K562 (cell line): ENCODE results near the gene B3GALT6. TPM values are rescaled to one million over a fixed set of nuclear protein-coding genes. Genes with fewer than 3 reads are reported as not detected.

Experiments
- ATAC-seq: fragments of 200-7000 bp; cut with Tn5 transposase; 3 replicates; pipeline ENCODE4 v1.9.1; 2020; ENCODE audit warnings: moderate library complexity
- BruUV-seq: library from RNA; stranded (reverse); fragments of 400-500 nt; replicated peaks from 2 replicates; lab custom pipeline; 2021; lab: Mats Ljungman, UMichigan
- CTCF ChIA-PET: fragments of 300-600 bp; formaldehyde crosslinking; extraction: SDS; loops from one replicate; lab custom pipeline; 2021; ENCODE audit warnings: low intra/inter-chr PET ratio; lab: Yijun Ruan, JAX
- POLR2A ChIA-PET: fragments of 300-600, 350-650 bp; sonication (Branson Sonifier 250); formaldehyde crosslinking; extraction: SDS; loops from one replicate; lab custom pipeline; 2021; ENCODE audit warnings: antibody characterized with exemption, inconsistent platforms; lab: Yijun Ruan, JAX
- DNase-seq, 4 experiments: peaks; one replicate each; pipeline versions ENCODE4 v3.0.0 to v3.0.0-alpha.2; 2011 to 2018; ENCODE audit warnings: low spot score in 3 of 4, mixed read lengths in 3 of 4; ENCODE audit errors: extremely low read depth in 1 of 4
- FAIRE-seq: peaks from 2 replicates; lab custom pipeline; 2011; peaks lifted over from hg19 to GRCh38; lab: Jason Lieb, UNC
- H2AFZ ChIP-seq: 2 replicates; pipeline ENCODE4 v1.6.0; 2011; ENCODE audit warnings: low read depth, low read length, control low read depth, inconsistent platforms
- H3K27ac ChIP-seq: fragments of 200-600 bp; 3 replicates; pipeline ENCODE4 v1.8.0; 2011; ENCODE audit warnings: low read depth, mild to moderate bottlenecking, control low read depth, inconsistent platforms, low read length, moderate library complexity, mixed read lengths; ENCODE audit errors: extremely low read depth
- H3K27me3 ChIP-seq, 2 experiments: fragments of 300-600 bp in 1 of 2; 2 replicates in 1 of 2; 3 replicates in 1 of 2; pipeline versions ENCODE4 v1.6.0 to v1.8.0; 2011; ENCODE audit warnings: inconsistent platforms in 2 of 2, low read length in 2 of 2, mild to moderate bottlenecking in 1 of 2, mixed read lengths in 1 of 2, moderate library complexity in 1 of 2; ENCODE audit not compliant: control insufficient read depth in 2 of 2, insufficient read depth in 2 of 2
- H3K36me3 ChIP-seq: fragments of 300-600 bp; 3 replicates; pipeline ENCODE4 v1.8.0; 2011; ENCODE audit warnings: mild to moderate bottlenecking, low read length, inconsistent platforms; ENCODE audit not compliant: control insufficient read depth, insufficient read depth
- H3K4me1 ChIP-seq, 2 experiments: fragments of 200-600 bp in 1 of 2; replicated peaks in 1 of 2; 2 replicates in 1 of 2; 3 replicates in 1 of 2; pipeline versions ENCODE4 v1.5.1 to v1.8.0; 2011; ENCODE audit warnings: inconsistent platforms in 2 of 2, low read length in 2 of 2, mild to moderate bottlenecking in 1 of 2, mixed read lengths in 1 of 2, moderate library complexity in 1 of 2; ENCODE audit not compliant: control insufficient read depth in 2 of 2, insufficient read depth in 2 of 2
- H3K4me2 ChIP-seq: 2 replicates; pipeline ENCODE4 v1.6.1; 2011; ENCODE audit warnings: low read length, control low read depth, inconsistent platforms, mixed read lengths; ENCODE audit not compliant: insufficient read depth
- H3K4me3 ChIP-seq: fragments of 200-600 bp; sonication (generic), shearing (Covaris generic); 2 replicates; pipeline ENCODE4 v1.5.1; 2016; ENCODE audit warnings: control low read depth, inconsistent platforms
- H3K79me2 ChIP-seq: fragments of 200-600 bp; 3 replicates; pipeline ENCODE4 v1.8.0; 2011; ENCODE audit warnings: low read length, inconsistent platforms; ENCODE audit not compliant: control insufficient read depth, insufficient read depth
- H3K9ac ChIP-seq, 2 experiments: 2 replicates each; pipeline versions ENCODE4 v1.6.0 to v1.6.1; 2011; ENCODE audit warnings: low read depth in 2 of 2, low read length in 2 of 2, control low read depth in 1 of 2, inconsistent platforms in 1 of 2, mild to moderate bottlenecking in 1 of 2, mixed read lengths in 1 of 2; ENCODE audit not compliant: insufficient read depth in 1 of 2
- H3K9me1 ChIP-seq: one replicate; pipeline ENCODE4 v1.6.0; 2011; ENCODE audit warnings: inconsistent platforms, mild to moderate bottlenecking, low read length, moderate library complexity; ENCODE audit not compliant: control insufficient read depth, insufficient read depth
- H3K9me3 ChIP-seq: replicated peaks from 2 replicates; pipeline ENCODE4 v1.5.1; 2011; ENCODE audit warnings: low read depth, low read length, inconsistent platforms; ENCODE audit not compliant: control insufficient read depth, insufficient read depth
- H4K20me1 ChIP-seq: replicated peaks from 2 replicates; pipeline ENCODE4 v1.6.1; 2011; ENCODE audit warnings: low read length, inconsistent platforms, mixed read lengths; ENCODE audit not compliant: control insufficient read depth, insufficient read depth
- FOXM1 ChIP-seq, 2 experiments: fragments of 450-650 bp in 1 of 2; sonication (generic) in 1 of 2; formaldehyde crosslinking in 1 of 2; IDR thresholded peaks; 2 replicates each; pipeline versions ENCODE4 v1.6.1 to v1.9.0; 2017 to 2022; ENCODE audit warnings: low read depth in 2 of 2, mild to moderate bottlenecking in 2 of 2, missing genetic modification reagents in 1 of 2, moderate library complexity in 1 of 2
- IRF1 ChIP-seq: sonication (generic); formaldehyde crosslinking; IDR thresholded peaks from 2 replicates; pipeline ENCODE4 v1.8.0; 2022; ENCODE audit warnings: missing genetic modification reagents, mild to moderate bottlenecking, borderline replicate concordance
- NR2C2 ChIP-seq, 2 experiments: fragments of 200-800 bp in 1 of 2; sonication (Bioruptor generic) in 1 of 2; sonication (generic) in 1 of 2; formaldehyde crosslinking in 1 of 2; IDR thresholded peaks; 2 replicates each; pipeline versions ENCODE4 v1.6.1 to v1.8.0; 2016 to 2022; ENCODE audit warnings: mild to moderate bottlenecking in 1 of 2, missing compliant biosample characterization in 1 of 2, missing genetic modification characterization in 1 of 2, missing genetic modification reagents in 1 of 2
- POLR2G ChIP-seq: fragments of 200-400 bp; formaldehyde crosslinking; IDR thresholded peaks from 2 replicates; pipeline ENCODE4 v1.6.1; 2017; ENCODE audit warnings: low read depth, mild to moderate bottlenecking, antibody characterized with exemption, low read length, moderate library complexity
- RBFOX2 ChIP-seq: fragments of 200-400 bp; formaldehyde crosslinking; IDR thresholded peaks from 2 replicates; pipeline ENCODE4 v1.6.1; 2017; ENCODE audit warnings: low read depth, mild to moderate bottlenecking, low read length, moderate library complexity
- SAFB2 ChIP-seq: fragments of 200-400 bp; formaldehyde crosslinking; IDR thresholded peaks from 2 replicates; pipeline ENCODE4 v1.6.1; 2018; ENCODE audit warnings: borderline replicate concordance, low read length, low read depth, moderate library complexity; ENCODE audit not compliant: severe bottlenecking
- ZKSCAN1 ChIP-seq: fragments of 150-350 bp; IDR thresholded peaks from 2 replicates; pipeline ENCODE4 v1.6.1; 2016; ENCODE audit warnings: low read depth, low read length
- WGBS: fragments of 100-300 bp; shearing (Covaris generic); methylation state at CpG from one replicate; pipeline ENCODE4 v1.1.6; 2016; ENCODE audit warnings: low coverage, mixed read lengths; ENCODE audit not compliant: insufficient coverage; ENCODE audit errors: missing lambda C conversion rate; 5-methylcytosine and 5-hydroxymethylcytosine counted together
- in situ Hi-C: fragments of 300-500 bp; cut with MboI; formaldehyde crosslinking; loops from 4 replicates; pipeline ENCODE4 v1.15.0; 2018; ENCODE audit warnings: inconsistent platforms, mixed read lengths
- intact Hi-C: fragments of 100-400 bp; cut with micrococcal nuclease; formaldehyde crosslinking; loops from 2 replicates; pipeline ENCODE4 v1.14.2; 2022
- polyA plus RNA-seq, 8 experiments: library from polyadenylated mRNA; depleted of rRNA in 4 of 8; stranded (reverse) in 5 of 8; unstranded in 3 of 8; fragments of >200 nt; fragmentation: Nextera tagmentation in 2 of 8; fragmentation: Illumina TruSeq in 1 of 8; extraction: Ambion mirVana in 2 of 8; extraction: Trizol in 1 of 8; gene quantifications; 2 replicates each; pipeline versions ENCODE4 v1.2.1 to v1.2.3, GENCODE V29; 2011 to 2014; ENCODE audit warnings: inconsistent platforms in 1 of 8, missing spikeins in 1 of 8
- total RNA-seq, 7 experiments: library from RNA; depleted of rRNA in 6 of 7; stranded (reverse); fragments of >200 nt in 6 of 7; fragmentation: Illumina TruSeq in 2 of 7; extraction: Trizol in 2 of 7; gene quantifications; 2 replicates each; pipeline versions ENCODE4 v1.2.1 to v1.2.3, GENCODE V29; 2011 to 2021; ENCODE audit warnings: low replicate concordance in 1 of 7

Gene B3GALT6
- total and polyA plus RNA-seq, 9 of the 15 experiments (the other 6 are each of a cell fraction or from before 2014, with no cell fraction given): 0.68 to 29.8 (median 9.9) TPM

- FAIRE-seq (no peak), ATAC-seq (no peak), DNase-seq (no peak)
- peak overlapping the region in 1 of 2 experiments; percentile 31; a peak in 1 of 4 replicates for H3K9ac ChIP-seq
- H4K20me1 ChIP-seq: peaks cover 9% of the 10 kb centered on the region; the same call in 1 of the 2 replicates
- in situ Hi-C loops: no loop called here
- H2AFZ ChIP-seq: no peak overlapping the region
- H3K27me3 ChIP-seq: no peaks in the 10 kb centered on the region
- H3K4me1 ChIP-seq: peaks cover 0 to 64% of the 10 kb centered on the region in 2 experiments; a peak in 3 of 5 replicates
- no TSS peak for BruUV-seq
- ChIA-PET CTCF (no interaction called here), POLR2A (interaction anchor here (0.6 to 1.8 kb wide), 2 partner anchors 12 to 81 kb away, joined by 3 to 4 read pairs; no protein-coding TSS in a partner anchor)
- intact Hi-C loops: no loop called here
- H3K79me2 ChIP-seq: peaks cover 63% of the 10 kb centered on the region
- H3K4me3 ChIP-seq: no peak overlapping the region
- peaks cover 96% of the 10 kb centered on the region; the same call in 2 of the 3 replicates for H3K36me3 ChIP-seq
- 97% methylated on average over 34 of the region's 34 CpGs for WGBS
- no peaks in the 10 kb centered on the region for H3K9me3 ChIP-seq
- no peak overlapping the region for H3K27ac ChIP-seq
- no peaks in the 10 kb centered on the region for H3K9me1 ChIP-seq
- H3K4me2 ChIP-seq: no peak overlapping the region
- peak; percentile 62 for TF ChIP-seq POLR2G
- no peak for TF ChIP-seq IRF1
- TF ChIP-seq ZKSCAN1: no peak
- TF ChIP-seq RBFOX2: peak; percentile 67
- TF ChIP-seq SAFB2: no peak
- TF ChIP-seq FOXM1 (IDR thresholded peaks at IDR 0.05; ENCODE audit: low read depth): no peak
- TF ChIP-seq FOXM1 (CRISPR knock-in tag; IDR thresholded peaks at IDR 0.05; ENCODE audit: low read depth): no peak
- no peak for TF ChIP-seq NR2C2 (CRISPR knock-in tag; IDR thresholded peaks at IDR 0.05)
- TF ChIP-seq NR2C2 (tag; IDR thresholded peaks at IDR 0.05): no peak
These were observed 6.7 kb upstream of the B3GALT6 start for GRCh38 chr1:1225238-1225845.
